K562 (cell line): ENCODE results near the gene DSG2.

ENCODE experiments used
- FOXK2 ChIP-seq, 2 experiments: fragments of 450-650 bp; IDR thresholded peaks in 1 of 2; conservative IDR thresholded peaks in 1 of 2; 2 replicates each; pipeline ENCODE4 v1.6.1; 2016; ENCODE audit warnings: low read depth in 2 of 2, mild to moderate bottlenecking in 1 of 2
- GTF2F1 ChIP-seq: IDR thresholded peaks from 2 replicates; pipeline ENCODE4 v1.6.1; 2011; ENCODE audit warnings: low read depth, low read length, improper control_type of control experiment
- KDM2B ChIP-seq: fragments of 250-450 bp; sonication (Bioruptor Pico); IDR thresholded peaks from 2 replicates; pipeline ENCODE4 v1.8.0; 2021; ENCODE audit warnings: mild to moderate bottlenecking, moderate library complexity
- NFYB ChIP-seq: IDR thresholded peaks from 2 replicates; pipeline ENCODE4 v1.6.1; 2011; ENCODE audit warnings: mild to moderate bottlenecking, moderate library complexity; ENCODE audit not compliant: insufficient read length; ENCODE audit errors: extremely low read depth
- POLR2A ChIP-seq: fragments of 450-650 bp; conservative IDR thresholded peaks from 2 replicates; pipeline ENCODE4 v1.6.1; 2016
- RAD51 ChIP-seq: fragments of 450-650 bp; IDR thresholded peaks from 2 replicates; pipeline ENCODE4 v1.7.1; 2016; ENCODE audit warnings: low read depth, mild to moderate bottlenecking, borderline replicate concordance
- STAT5B ChIP-seq: fragments of 250-450 bp; sonication (Bioruptor Pico); IDR thresholded peaks from 2 replicates; pipeline ENCODE4 v1.8.0; 2021; ENCODE audit warnings: mild to moderate bottlenecking, inconsistent platforms
- U2AF1 ChIP-seq: fragments of 200-400 bp; formaldehyde crosslinking; optimal IDR thresholded peaks from 2 replicates; pipeline ENCODE3; 2017; ENCODE audit warnings: mild to moderate bottlenecking, low read depth, low read length, moderate library complexity
- ZNF551 ChIP-seq: fragments of 250-450 bp; sonication (Bioruptor Pico); IDR thresholded peaks from 2 replicates; pipeline ENCODE4 v1.5.0; 2021; ENCODE audit warnings: mild to moderate bottlenecking, moderate library complexity
- ZNF699 ChIP-seq: fragments of 250-450 bp; sonication (Bioruptor Pico); IDR thresholded peaks from 2 replicates; pipeline ENCODE4 v1.8.0; 2021; ENCODE audit warnings: mild to moderate bottlenecking, moderate library complexity; ENCODE audit not compliant: insufficient replicate concordance
- TF ChIP-seq, protein P1 (sequence below): fragments of 450-650 bp; IDR thresholded peaks from 2 replicates; pipeline ENCODE4 v1.6.1; 2016; ENCODE audit warnings: borderline replicate concordance
- TF ChIP-seq, protein P2 (sequence below): fragments of 450-650 bp; formaldehyde crosslinking; IDR thresholded peaks from 2 replicates; pipeline ENCODE4 v1.4.0; 2020; ENCODE audit warnings: mild to moderate bottlenecking, moderate library complexity
- TF ChIP-seq, protein P3 (sequence below), 3 experiments: IDR thresholded peaks in 2 of 3; conservative IDR thresholded peaks in 1 of 3; 2 replicates each; pipeline ENCODE4 v1.5.1; 2011 to 2012; ENCODE audit warnings: low read length in 3 of 3, mild to moderate bottlenecking in 3 of 3, control low read depth in 2 of 3, improper control_type of control experiment in 1 of 3, inconsistent platforms in 1 of 3, low read depth in 1 of 3, mixed read lengths in 1 of 3, moderate library complexity in 1 of 3; ENCODE audit not compliant: insufficient read depth in 2 of 3

DNA sequence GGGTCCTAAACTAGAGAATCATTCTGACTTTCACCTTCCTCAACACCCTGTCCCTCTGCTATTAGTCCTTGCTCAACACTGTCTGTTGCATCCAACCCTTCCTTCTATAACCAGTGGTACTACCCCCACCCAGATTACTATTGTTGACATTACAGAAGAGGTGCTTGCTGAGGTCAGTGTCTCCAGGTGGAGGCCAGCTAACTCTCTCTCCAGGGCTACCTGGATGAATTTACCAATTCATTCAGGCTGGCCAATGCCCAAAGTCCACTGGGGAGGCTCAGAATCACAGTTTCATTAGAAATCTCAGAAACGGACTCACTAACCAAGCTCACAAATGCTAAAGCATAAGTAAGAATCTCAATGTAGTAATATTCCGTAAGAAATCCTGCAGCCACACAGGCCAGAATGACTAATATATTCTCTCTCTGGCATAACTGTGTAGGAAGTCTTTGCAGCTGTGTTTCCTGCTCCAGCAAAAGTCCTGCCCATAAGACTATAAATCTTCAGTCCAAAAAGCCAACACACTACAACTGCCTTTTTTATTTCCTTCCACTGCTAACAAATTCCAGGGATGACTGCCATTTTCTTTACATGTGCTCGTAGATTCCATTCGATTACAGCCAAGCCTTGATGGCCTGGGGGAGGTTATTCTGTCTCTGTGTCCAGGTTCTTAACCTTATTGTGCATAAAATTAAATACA is 83.7 kb downstream of the DSG2 start:
- TF ChIP-seq ZNF699 (no peak), FOXK2 (conservative IDR thresholded peaks at IDR 0.05 in 1 of 2, IDR thresholded peaks at IDR 0.05 in 1 of 2; ENCODE audit: low read depth in 2 of 2) (no peak), NFYB (no peak), U2AF1 (no peak), POLR2A (no peak), KDM2B (CRISPR knock-in tag) (no peak), GTF2F1 (no peak), ZNF551 (CRISPR knock-in tag) (no peak), RAD51 (no peak), STAT5B (no peak)
- TF ChIP-seq, protein P1, sequence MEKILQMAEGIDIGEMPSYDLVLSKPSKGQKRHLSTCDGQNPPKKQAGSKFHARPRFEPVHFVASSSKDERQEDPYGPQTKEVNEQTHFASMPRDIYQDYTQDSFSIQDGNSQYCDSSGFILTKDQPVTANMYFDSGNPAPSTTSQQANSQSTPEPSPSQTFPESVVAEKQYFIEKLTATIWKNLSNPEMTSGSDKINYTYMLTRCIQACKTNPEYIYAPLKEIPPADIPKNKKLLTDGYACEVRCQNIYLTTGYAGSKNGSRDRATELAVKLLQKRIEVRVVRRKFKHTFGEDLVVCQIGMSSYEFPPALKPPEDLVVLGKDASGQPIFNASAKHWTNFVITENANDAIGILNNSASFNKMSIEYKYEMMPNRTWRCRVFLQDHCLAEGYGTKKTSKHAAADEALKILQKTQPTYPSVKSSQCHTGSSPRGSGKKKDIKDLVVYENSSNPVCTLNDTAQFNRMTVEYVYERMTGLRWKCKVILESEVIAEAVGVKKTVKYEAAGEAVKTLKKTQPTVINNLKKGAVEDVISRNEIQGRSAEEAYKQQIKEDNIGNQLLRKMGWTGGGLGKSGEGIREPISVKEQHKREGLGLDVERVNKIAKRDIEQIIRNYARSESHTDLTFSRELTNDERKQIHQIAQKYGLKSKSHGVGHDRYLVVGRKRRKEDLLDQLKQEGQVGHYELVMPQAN, result no peak
- TF ChIP-seq, protein P2, sequence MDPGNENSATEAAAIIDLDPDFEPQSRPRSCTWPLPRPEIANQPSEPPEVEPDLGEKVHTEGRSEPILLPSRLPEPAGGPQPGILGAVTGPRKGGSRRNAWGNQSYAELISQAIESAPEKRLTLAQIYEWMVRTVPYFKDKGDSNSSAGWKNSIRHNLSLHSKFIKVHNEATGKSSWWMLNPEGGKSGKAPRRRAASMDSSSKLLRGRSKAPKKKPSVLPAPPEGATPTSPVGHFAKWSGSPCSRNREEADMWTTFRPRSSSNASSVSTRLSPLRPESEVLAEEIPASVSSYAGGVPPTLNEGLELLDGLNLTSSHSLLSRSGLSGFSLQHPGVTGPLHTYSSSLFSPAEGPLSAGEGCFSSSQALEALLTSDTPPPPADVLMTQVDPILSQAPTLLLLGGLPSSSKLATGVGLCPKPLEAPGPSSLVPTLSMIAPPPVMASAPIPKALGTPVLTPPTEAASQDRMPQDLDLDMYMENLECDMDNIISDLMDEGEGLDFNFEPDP, result no peak
- TF ChIP-seq, protein P3, sequence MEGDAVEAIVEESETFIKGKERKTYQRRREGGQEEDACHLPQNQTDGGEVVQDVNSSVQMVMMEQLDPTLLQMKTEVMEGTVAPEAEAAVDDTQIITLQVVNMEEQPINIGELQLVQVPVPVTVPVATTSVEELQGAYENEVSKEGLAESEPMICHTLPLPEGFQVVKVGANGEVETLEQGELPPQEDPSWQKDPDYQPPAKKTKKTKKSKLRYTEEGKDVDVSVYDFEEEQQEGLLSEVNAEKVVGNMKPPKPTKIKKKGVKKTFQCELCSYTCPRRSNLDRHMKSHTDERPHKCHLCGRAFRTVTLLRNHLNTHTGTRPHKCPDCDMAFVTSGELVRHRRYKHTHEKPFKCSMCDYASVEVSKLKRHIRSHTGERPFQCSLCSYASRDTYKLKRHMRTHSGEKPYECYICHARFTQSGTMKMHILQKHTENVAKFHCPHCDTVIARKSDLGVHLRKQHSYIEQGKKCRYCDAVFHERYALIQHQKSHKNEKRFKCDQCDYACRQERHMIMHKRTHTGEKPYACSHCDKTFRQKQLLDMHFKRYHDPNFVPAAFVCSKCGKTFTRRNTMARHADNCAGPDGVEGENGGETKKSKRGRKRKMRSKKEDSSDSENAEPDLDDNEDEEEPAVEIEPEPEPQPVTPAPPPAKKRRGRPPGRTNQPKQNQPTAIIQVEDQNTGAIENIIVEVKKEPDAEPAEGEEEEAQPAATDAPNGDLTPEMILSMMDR (IDR thresholded peaks at IDR 0.05 in 2 of 3, conservative IDR thresholded peaks at IDR 0.05 in 1 of 3; ENCODE audit: insufficient read depth in 2 of 3, low read depth in 1 of 3, low read length in 3 of 3), result no peak
